H9 (cell line): ENCODE measurements around the gene COQ8B. TPM values are rescaled to one million over a fixed set of nuclear protein-coding genes. Genes with fewer than 3 reads are reported as not detected.

Source experiments
- DNase-seq: peaks from one replicate; pipeline ENCODE4 v3.0.0-alpha.2; 2017
- H2AFZ ChIP-seq: one replicate; pipeline ENCODE4 v1.6.1; 2013; ENCODE audit warnings: mild to moderate bottlenecking, low read length, control low read depth, moderate library complexity
- H2AK5ac ChIP-seq: 2 replicates; pipeline ENCODE4 v1.6.1; 2013; ENCODE audit warnings: low read length, control low read depth, mixed read lengths; ENCODE audit not compliant: insufficient read length
- H2BK120ac ChIP-seq: one replicate; pipeline ENCODE4 v1.6.1; 2013; ENCODE audit warnings: low read depth, mild to moderate bottlenecking, low read length, control low read depth, inconsistent platforms; ENCODE audit not compliant: poor library complexity, severe bottlenecking
- H2BK12ac ChIP-seq: 2 replicates; pipeline ENCODE4 v1.6.1; 2013; ENCODE audit warnings: low read length, control low read depth, mixed read lengths, low read depth; ENCODE audit not compliant: insufficient read length
- H2BK15ac ChIP-seq: 2 replicates; pipeline ENCODE4 v1.6.1; 2013; ENCODE audit warnings: low read depth, low read length, control low read depth
- H2BK20ac ChIP-seq: one replicate; pipeline ENCODE4 v1.6.1; 2013; ENCODE audit warnings: low read depth, mild to moderate bottlenecking, low read length, control low read depth, inconsistent platforms; ENCODE audit not compliant: poor library complexity, severe bottlenecking
- H2BK5ac ChIP-seq: 2 replicates; pipeline ENCODE4 v1.6.1; 2013; ENCODE audit warnings: low read length, control low read depth, mixed read lengths; ENCODE audit not compliant: insufficient read length
- H3K14ac ChIP-seq: 2 replicates; pipeline ENCODE4 v1.6.1; 2013; ENCODE audit warnings: low read length, control low read depth; ENCODE audit not compliant: insufficient read depth
- H3K18ac ChIP-seq: 2 replicates; pipeline ENCODE4 v1.6.1; 2013; ENCODE audit warnings: low read depth, mild to moderate bottlenecking, mixed read lengths, low read length, control low read depth; ENCODE audit not compliant: insufficient read length
- H3K23ac ChIP-seq: 2 replicates; pipeline ENCODE4 v1.6.1; 2013; ENCODE audit warnings: low read length, control low read depth, mixed read lengths, low read depth; ENCODE audit not compliant: insufficient read length
- H3K23me2 ChIP-seq: 2 replicates; pipeline ENCODE4 v1.6.1; 2013; ENCODE audit warnings: low read depth, mild to moderate bottlenecking, mixed read lengths, low read length, control low read depth; ENCODE audit not compliant: insufficient read length, poor library complexity, severe bottlenecking
- H3K27ac ChIP-seq: 2 replicates; pipeline ENCODE4 v1.5.1; 2013; ENCODE audit warnings: low read length, control low read depth, mixed read lengths, low read depth; ENCODE audit not compliant: insufficient read length
- H3K27me3 ChIP-seq: 2 replicates; pipeline ENCODE4 v1.6.1; 2013; ENCODE audit warnings: low read length, control low read depth, inconsistent platforms; ENCODE audit not compliant: insufficient read depth
- H3K4ac ChIP-seq: 2 replicates; pipeline ENCODE4 v1.6.1; 2013; ENCODE audit warnings: low read depth, mild to moderate bottlenecking, control low read depth, inconsistent platforms, low read length, moderate library complexity
- H3K4me1 ChIP-seq: 2 replicates; pipeline ENCODE4 v1.6.1; 2013; ENCODE audit warnings: low read length, control low read depth, inconsistent platforms; ENCODE audit not compliant: insufficient read depth
- H3K4me2 ChIP-seq: 2 replicates; pipeline ENCODE4 v1.6.1; 2013; ENCODE audit warnings: low read length, control low read depth, mixed read lengths; ENCODE audit not compliant: insufficient read length, insufficient read depth
- H3K56ac ChIP-seq: 2 replicates; pipeline ENCODE4 v1.6.1; 2013; ENCODE audit warnings: low read depth, mild to moderate bottlenecking, mixed read lengths, low read length, control low read depth; ENCODE audit not compliant: insufficient read length
- H3K79me1 ChIP-seq: 2 replicates; pipeline ENCODE4 v1.6.1; 2013; ENCODE audit warnings: low read depth, mild to moderate bottlenecking, moderate library complexity, low read length, control low read depth, inconsistent platforms; ENCODE audit not compliant: insufficient read depth, poor library complexity, severe bottlenecking
- H3K79me2 ChIP-seq: 2 replicates; pipeline ENCODE4 v1.6.1; 2013; ENCODE audit warnings: low read length, control low read depth, inconsistent platforms; ENCODE audit not compliant: insufficient read depth
- H3K9ac ChIP-seq: 2 replicates; pipeline ENCODE4 v1.6.1; 2013; ENCODE audit warnings: low read length, control low read depth, mixed read lengths; ENCODE audit not compliant: insufficient read length; ENCODE audit errors: extremely low read depth
- H3K9me3 ChIP-seq: one replicate; pipeline ENCODE4 v1.6.1; 2013; ENCODE audit warnings: low read depth, low read length, inconsistent platforms; ENCODE audit not compliant: control insufficient read depth
- H3T11ph ChIP-seq: one replicate; pipeline ENCODE4 v1.6.1; 2013; ENCODE audit warnings: mild to moderate bottlenecking, low read length, control low read depth, inconsistent platforms
- H4K20me1 ChIP-seq: one replicate; pipeline ENCODE4 v1.6.1; 2013; ENCODE audit not compliant: control insufficient read depth, insufficient read length, insufficient read depth
- H4K5ac ChIP-seq: 2 replicates; pipeline ENCODE4 v1.6.1; 2013; ENCODE audit warnings: low read depth, mild to moderate bottlenecking, mixed read lengths, low read length, control low read depth; ENCODE audit not compliant: insufficient read length
- H4K8ac ChIP-seq: replicated peaks from 2 replicates; pipeline ENCODE4 v1.6.1; 2013; ENCODE audit warnings: low read length, control low read depth, mixed read lengths, low read depth; ENCODE audit not compliant: insufficient read length
- H4K91ac ChIP-seq: 2 replicates; pipeline ENCODE4 v1.6.1; 2013; ENCODE audit warnings: low read depth, mild to moderate bottlenecking, moderate library complexity, mixed read lengths, low read length, control low read depth; ENCODE audit not compliant: insufficient read length
- H3K27ac Mint-ChIP-seq, 3 experiments: 2 replicates in 2 of 3; 3 replicates in 1 of 3; pipeline ENCODE4 v1.8.0; 2020 to 2021; ENCODE audit warnings: mixed read lengths in 3 of 3, mild to moderate bottlenecking in 1 of 3, moderate library complexity in 1 of 3
- H3K27me3 Mint-ChIP-seq: 2 replicates; pipeline ENCODE4 v1.8.0; 2021; ENCODE audit warnings: low read depth, mild to moderate bottlenecking, moderate library complexity, mixed read lengths
- H3K36me3 Mint-ChIP-seq, 3 experiments: 2 replicates in 2 of 3; 3 replicates in 1 of 3; pipeline ENCODE4 v1.8.0; 2020 to 2021; ENCODE audit warnings: low read depth in 3 of 3, mixed read lengths in 3 of 3; ENCODE audit not compliant: insufficient read depth in 1 of 3
- H3K4me1 Mint-ChIP-seq, 2 experiments: 2 replicates each; pipeline ENCODE4 v1.8.0; 2020; ENCODE audit warnings: mixed read lengths in 2 of 2
- H3K4me3 Mint-ChIP-seq, 2 experiments: 2 replicates in 1 of 2; 3 replicates in 1 of 2; pipeline ENCODE4 v1.8.0; 2020 to 2021; ENCODE audit warnings: mild to moderate bottlenecking in 2 of 2, mixed read lengths in 2 of 2, moderate library complexity in 1 of 2
- H3K9me3 Mint-ChIP-seq, 2 experiments: 2 replicates in 1 of 2; 3 replicates in 1 of 2; pipeline ENCODE4 v1.8.0; 2020; ENCODE audit warnings: mild to moderate bottlenecking in 2 of 2, mixed read lengths in 2 of 2, moderate library complexity in 1 of 2
- WGBS: extraction: QIAGEN DNeasy Blood & Tissue Kit; methylation state at CpG from one replicate; pipeline ENCODE4 v1.1.7; 2013; ENCODE audit warnings: missing lambda C conversion rate, low lambda C conversion rate, mixed read lengths; ENCODE audit not compliant: insufficient read length; ENCODE audit errors: extremely low coverage; 5-methylcytosine and 5-hydroxymethylcytosine counted together
- total RNA-seq: library from RNA; stranded (reverse); gene quantifications from 2 replicates; pipeline ENCODE4 v1.2.1, GENCODE V29; 2021
- TF ChIP-seq, protein P1 (sequence below): fragments of 200-600 bp; sonication (generic); conservative IDR thresholded peaks from 3 replicates; pipeline ENCODE4 v1.8.0; 2021; ENCODE audit warnings: antibody characterized with exemption, mild to moderate bottlenecking

The COQ8B gene
- total RNA-seq, 1 experiment from 2014 or later, result 40.5 TPM

DNA sequence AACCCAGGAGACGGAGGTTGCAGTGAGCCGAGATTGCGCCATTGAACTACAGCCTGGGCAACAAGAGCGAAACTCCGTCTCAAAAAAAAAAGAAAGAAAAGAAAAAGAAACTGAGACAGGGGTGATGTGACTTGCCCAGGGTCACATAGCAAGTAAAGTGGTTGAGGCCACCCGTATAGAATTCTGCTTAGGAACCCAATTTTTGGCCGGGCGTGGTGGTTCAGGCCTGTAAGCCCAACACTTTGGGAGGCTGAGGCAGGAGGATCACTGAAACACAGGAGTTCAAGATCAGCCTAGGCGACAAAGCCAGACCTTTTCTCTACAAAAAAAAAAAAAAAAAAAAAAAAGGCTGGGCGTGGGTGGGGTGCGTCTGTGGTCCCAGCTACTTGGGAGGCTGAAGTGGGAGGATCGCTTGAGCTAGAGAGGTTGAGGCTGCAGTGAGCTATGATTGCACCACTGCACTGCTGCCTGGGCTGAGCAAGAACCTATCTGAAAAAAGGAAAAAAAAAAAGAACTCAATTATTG lies 35.6 kb upstream of the COQ8B start:
- Histone ChIP-seq H4K20me1 (peaks cover 3% of the 10 kb centered on the region), H3K4me1 (no peaks in the 10 kb centered on the region; the same call in 1 of the 2 replicates), H3K4ac (no peak overlapping the region), H3K23me2 (peaks cover 9% of the 10 kb centered on the region), H3K23ac (no peak overlapping the region), H2BK120ac (no peak overlapping the region), H3K79me2 (peaks cover 40% of the 10 kb centered on the region; the same call in 1 of the 2 replicates), H2BK15ac (no peak overlapping the region), H2BK12ac (no peak overlapping the region), H4K5ac (no peak overlapping the region), H3K4me2 (peak overlapping the region; percentile 72), H2AFZ (no peak overlapping the region), H4K8ac (no peak overlapping the region), H2AK5ac (no peak overlapping the region), H2BK20ac (no peak overlapping the region), H3K27ac (no peak overlapping the region), H3K27me3 (no peaks in the 10 kb centered on the region; the same call in 1 of the 2 replicates), H3K9me3 (no peaks in the 10 kb centered on the region), H4K91ac (no peak overlapping the region), H3T11ph (no peak overlapping the region), H2BK5ac (no peak overlapping the region), H3K18ac (no peak overlapping the region), H3K56ac (no peak overlapping the region), H3K9ac (peak overlapping the region; percentile 34), H3K14ac (no peak overlapping the region), H3K79me1 (peaks cover 15% of the 10 kb centered on the region)
- DNase-seq, result no peak
- H3K36me3 Mint-ChIP-seq, result peaks cover 47 to 61% (median 50%) of the 10 kb centered on the region in 3 experiments
- peak overlapping the region; percentile 86 to 99 (median 99); a peak in 5 of 7 replicates for H3K27ac Mint-ChIP-seq
- H3K4me1 Mint-ChIP-seq, result peaks cover 31 to 40% of the 10 kb centered on the region in 2 experiments
- peak overlapping the region; percentile 95 to 98 for H3K4me3 Mint-ChIP-seq
- TF ChIP-seq, protein P1, sequence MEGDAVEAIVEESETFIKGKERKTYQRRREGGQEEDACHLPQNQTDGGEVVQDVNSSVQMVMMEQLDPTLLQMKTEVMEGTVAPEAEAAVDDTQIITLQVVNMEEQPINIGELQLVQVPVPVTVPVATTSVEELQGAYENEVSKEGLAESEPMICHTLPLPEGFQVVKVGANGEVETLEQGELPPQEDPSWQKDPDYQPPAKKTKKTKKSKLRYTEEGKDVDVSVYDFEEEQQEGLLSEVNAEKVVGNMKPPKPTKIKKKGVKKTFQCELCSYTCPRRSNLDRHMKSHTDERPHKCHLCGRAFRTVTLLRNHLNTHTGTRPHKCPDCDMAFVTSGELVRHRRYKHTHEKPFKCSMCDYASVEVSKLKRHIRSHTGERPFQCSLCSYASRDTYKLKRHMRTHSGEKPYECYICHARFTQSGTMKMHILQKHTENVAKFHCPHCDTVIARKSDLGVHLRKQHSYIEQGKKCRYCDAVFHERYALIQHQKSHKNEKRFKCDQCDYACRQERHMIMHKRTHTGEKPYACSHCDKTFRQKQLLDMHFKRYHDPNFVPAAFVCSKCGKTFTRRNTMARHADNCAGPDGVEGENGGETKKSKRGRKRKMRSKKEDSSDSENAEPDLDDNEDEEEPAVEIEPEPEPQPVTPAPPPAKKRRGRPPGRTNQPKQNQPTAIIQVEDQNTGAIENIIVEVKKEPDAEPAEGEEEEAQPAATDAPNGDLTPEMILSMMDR, result no peak
- WGBS, result no CpG with 5 or more reads among the region's 12 CpGs
- H3K27me3 Mint-ChIP-seq, result no peaks in the 10 kb centered on the region; the same call in none of the 2 replicates
- H3K9me3 Mint-ChIP-seq, result peaks cover 0 to 3% of the 10 kb centered on the region in 2 experiments; a peak in 1 of 5 replicates
